Activated CD4-positive, alpha-beta T cell treated with anti-CD3 and anti-CD28 coated beads, Interleukin-2, amount 50 U/mL, for 4 hours (primary cell): ENCODE measurements around the gene JAK1.
"Not testable (repeated sequence)": the region's sequence is repeated elsewhere in the genome, so short reads cannot be mapped to it uniquely, and the experiment has no call there.

Experiments used
- DNase-seq, 2 experiments: peaks; one replicate each; pipeline ENCODE4 v3.0.0-alpha.2; 2020

Gene JAK1

DNA sequence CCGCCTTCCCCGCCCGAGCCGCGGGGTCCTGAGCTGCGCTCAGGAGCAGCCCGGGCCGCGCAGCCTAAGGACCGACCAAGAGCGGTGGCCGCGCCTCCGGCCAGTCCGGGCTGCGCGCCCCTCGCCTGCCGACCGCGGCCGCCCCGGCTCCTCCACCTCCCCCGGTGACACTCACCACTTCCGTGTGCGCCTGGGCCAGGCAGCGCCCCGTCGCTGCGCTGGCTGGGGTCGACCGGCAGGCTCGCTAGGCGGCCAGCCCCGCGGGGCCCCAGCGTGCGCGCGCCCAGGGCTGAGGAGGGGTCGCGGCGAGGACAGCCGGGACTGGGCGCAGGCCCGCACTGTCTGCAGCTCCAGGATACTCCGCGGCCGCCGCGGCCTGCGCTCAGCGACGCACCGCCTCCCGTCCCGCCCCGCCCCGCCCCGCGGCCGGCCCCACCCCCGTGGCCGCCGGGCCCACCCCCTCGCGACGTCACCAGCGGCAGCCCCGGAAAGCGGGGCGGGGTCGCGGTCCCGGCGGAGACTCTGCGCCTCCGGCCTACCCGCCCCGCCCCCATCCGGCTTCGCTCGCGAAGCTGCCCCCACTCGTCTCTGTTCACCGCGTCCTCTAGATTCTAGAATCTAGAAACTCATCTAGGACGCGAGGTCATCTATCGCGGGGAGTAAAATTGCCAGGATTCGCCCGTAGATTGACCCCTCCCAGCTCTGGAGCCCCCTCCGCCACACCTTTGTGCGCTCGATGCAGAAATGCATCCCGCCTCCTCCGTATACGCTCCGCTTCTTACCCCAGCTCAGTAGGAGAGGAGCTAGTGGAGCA is at the start of gene JAK1:
JAK1 (minus strand) TSS at position 392 of the 814 bp plus-strand sequence. CDS start 80,285 bp downstream, outside the sequence.
- DNase-seq, result peak; percentile 82 to 86

DNA sequence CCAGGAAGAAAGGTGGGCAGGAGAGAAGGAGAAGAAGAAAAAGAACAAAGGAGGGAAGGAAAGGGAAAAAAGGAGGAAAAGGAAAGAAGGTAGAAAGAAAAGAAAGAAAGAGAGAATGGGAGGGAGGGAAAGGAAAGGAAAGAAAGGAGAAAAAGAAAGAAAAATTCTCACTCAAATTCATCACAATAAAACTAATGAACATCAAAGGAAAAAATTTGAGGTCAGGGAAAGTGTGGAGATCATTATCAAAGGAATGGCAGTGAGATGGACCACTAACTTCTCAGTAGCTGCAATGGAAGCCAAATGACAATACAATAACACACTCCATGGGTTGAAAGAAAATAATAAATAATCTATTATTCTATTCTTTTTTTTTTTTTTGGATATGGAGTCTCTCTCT is 48.0 kb upstream of the JAK1 start:
- no peak for DNase-seq

DNA sequence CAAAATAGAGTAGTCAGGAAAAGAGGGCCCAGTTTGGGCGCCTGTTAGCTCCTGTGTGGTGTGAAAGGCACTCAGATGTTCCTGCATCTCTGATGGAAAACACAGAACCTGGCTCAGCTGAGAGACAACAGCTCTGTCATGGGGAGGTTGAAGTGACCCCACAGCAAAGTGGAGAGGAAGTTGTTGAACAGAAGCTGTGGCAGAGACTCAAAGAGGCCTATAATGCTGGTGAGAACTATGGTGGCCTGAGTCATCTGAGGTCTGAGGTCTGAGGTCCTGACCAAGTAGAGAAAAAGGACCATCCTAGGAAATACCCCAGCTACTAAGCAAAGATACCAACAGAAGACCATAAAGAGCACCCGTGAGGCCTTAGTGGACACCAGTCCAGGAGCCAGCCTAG is 45.6 kb upstream of the JAK1 start:
- DNase-seq, result no peak

DNA sequence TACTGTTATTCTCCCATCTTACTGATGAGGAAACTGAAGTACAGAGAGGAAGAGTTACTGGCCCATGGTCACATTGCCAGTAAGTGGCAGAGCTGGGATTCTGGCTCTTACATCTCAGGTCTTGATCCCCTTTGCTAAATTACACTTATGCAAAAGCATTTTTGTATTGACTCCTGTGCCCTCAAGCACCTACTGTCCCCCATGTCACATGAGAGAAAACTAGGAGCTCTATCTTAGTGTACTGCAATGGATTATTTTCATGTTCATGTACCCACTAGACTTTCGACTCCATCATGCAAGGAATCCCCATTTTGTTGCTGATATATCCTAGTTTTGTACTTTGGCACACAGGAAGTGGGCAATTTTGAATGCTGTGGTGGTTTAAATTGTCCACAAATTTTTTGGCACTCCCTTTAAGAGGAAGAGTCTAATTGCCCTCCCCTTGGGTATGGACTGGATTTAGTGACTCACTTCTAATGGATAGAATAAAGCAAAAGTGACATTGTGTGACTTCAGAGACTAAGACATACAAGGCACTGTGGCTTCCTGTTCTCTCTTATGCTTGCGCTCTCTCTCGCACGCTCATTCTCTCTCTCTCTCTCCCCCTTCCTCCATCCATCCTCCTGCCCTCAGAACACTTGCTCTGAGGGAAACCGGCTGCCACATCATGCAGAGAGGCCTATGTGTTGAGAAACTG is 43.5 kb upstream of the JAK1 start:
- no peak for DNase-seq

DNA sequence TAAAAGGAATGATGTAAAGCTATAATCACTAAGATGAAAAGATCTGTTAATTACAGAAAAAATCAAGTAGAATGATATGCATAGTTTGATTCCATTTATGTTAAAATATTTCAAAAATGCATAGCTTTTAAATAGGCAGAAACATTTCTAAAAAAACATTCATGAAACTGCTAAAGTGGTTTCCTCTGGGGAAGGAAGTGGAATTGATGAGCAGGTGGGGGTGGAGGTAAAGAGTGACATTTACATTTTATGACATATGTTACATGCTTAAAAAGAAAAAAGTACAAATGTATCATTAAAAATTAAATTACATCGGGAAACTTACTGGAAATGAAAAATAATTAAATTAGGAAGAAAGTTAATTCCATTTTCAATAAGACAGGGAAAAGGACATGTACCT is 42.8 kb upstream of the JAK1 start:
- DNase-seq, result no peak

DNA sequence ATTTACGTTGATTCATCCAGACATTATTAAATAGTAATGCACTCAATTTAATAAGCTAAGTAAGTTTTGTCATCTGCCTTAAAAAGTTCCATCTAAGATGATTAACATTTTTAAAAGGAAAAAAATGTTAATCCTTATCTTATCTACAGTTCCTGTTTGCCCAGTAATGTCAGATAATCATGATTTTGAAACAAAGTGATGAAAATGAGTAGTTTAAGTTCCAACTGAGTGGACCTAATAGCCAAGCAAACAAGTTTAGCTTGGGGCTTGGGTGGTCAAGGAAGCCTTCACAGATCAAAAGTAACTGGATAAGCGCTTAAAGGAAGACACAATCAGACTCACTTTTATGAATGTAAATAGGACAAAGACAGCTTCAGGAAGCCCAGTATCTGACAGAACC is 40.5 kb upstream of the JAK1 start:
- no peak for DNase-seq

DNA sequence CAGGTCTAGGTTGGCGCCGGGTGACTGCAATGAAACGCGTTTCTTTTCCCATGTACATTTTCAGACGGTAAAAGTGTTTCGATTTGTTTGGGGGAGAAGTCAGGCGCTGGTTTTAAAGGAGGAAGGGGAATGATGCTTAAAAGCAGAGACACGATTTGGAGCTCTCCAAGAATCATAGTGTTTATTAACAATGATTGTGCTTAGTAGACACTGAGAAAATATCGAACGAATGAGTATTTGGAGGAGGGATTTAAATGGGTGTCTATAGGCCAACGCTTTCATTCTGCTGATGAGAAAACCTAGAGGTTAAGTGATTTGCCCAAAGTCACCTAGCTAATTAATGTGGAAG is 36.9 kb upstream of the JAK1 start:
- DNase-seq, result no peak

DNA sequence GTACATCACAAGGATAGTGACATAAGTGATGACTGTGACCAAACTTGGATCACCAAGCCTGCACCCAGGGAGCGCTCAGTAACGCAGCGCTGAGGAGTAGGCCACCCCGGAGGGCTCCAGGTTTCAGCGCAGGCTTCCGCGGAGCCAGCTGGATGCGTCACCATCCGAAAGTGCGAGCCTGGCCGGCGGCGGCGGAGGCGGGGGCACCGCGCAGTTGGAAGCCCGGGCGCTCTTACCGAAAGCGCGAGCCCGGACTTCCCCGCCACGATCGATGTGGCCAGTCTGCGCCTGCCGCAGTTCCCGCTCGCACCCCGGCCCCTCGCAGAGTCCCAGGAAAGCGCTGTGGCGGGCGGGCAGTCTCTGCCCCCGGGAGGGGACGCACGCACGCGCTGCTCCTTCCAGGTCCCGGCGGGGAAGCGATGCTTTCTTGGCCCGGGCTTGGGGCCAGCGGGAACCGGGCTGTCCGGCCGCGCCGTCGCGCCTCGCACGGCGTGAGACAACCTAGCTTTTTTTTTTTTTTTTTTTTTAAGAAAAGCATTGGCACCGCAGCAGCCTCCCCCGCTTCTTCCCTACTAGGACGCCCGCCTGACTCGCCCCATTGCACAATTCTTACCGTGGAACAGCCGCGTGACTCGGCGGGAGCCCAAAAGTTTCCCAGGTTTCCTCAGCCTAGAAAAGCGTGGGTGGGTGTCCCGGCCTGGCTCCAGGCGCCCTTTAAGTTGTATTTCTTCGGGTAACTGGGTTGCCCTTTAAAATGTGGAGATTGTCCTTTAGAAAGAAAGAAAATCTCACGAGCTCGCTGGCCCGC is 36.4 kb upstream of the JAK1 start:
- DNase-seq, result peak; percentile 60 to 66

DNA sequence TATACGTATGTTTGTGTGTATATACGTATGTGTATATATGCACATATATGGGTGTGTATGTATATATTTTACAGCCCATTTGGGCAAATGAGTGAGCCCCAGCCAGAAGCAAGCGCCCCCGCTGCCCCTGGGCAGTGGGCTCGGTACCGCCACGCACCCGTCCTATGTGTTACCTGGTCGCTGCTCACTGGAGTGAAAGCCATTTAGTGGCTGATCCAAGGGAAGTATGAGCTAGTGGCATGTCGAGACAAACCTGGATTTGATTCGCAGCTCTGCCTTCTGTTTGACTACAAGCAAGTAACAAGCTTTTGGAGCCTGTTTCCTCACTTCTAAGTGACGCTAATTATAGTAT is 35.8 kb upstream of the JAK1 start:
- DNase-seq, result no peak

DNA sequence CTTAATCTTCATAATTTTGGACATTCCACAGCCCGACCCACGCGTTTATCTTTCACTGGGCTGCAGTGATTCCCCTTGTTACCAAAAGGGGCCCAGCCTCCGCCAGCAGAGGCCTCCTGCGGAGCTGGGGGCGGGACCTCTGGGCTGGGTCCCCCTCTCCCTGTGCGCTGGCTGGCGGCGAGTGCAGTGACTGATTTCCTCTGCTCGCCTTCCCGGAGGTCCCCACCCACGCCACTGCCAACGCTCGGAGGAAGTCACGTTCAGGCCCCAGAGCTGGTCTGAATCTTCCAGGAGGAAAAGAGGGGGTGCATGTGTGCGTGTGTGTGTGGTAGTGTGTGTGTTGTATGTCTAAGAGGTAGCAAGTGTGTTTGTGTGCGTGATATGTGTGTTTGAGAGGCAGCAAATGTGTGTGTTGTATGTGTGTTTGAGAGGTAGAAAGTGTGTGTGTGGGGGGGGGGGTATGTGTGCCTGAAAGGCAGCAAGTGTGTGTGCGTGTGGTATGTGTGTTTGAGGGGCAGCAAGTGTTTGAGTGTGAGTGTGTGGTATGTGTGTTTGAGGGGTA is 35.0 kb upstream of the JAK1 start:
- DNase-seq, result peak; percentile 77 to 83

DNA sequence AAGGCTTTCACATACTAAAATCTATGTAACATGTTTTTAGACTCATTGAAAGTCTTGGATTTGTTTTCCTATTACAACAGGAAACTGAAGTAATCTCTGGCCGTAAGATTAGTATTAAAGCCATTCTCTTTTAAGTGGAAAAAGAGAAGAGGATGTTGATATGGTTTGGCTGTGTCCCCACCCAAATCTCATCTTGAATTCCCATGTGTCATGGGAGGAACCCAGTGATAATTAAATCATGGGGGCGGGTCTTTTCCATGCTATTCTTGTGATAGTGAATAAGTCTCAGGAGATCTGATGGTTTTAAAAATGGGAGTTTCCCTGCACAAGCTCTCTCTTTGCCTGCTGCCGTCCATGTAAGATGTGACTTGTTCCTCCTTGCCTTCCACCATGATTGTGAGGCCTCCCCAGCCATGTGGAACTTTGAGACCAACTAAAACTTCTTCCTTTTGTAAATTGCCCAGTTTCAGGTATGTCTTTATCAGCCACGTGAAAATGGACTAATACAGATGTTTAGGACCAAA is 32.1 kb upstream of the JAK1 start:
- DNase-seq, result not testable (repeated sequence)

DNA sequence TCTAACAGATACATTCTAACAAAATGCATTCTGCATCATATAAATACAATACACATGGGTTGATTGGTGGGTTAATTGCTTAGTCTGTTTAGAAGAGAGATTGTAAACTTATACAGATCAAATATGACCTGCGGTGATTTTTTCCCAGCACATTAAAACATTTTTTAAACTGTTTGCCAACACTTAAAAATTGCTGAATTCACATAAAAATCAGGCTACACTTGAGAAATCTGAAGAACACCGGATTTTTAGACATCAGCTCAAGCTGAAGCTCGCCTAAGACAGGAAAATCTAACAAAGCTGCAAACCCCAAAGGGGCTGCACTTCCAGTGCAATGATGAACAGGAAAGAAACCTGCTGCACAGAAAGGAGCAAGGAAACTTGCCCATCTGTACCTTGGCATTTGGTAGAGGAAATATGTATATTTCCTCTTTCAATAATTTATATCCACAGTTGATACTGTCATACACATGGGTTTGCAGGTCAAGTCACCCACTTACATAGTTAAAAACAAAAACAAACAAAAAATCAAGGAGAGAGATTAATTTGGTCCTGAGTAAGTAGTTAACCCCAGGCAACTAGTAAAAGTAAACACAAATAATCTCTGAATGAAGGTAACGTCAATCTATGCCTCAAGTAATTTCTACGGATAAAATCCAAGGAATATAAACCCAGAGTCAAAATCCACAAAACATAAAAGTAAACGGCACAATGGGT is 30.4 kb upstream of the JAK1 start:
- no peak for DNase-seq

DNA sequence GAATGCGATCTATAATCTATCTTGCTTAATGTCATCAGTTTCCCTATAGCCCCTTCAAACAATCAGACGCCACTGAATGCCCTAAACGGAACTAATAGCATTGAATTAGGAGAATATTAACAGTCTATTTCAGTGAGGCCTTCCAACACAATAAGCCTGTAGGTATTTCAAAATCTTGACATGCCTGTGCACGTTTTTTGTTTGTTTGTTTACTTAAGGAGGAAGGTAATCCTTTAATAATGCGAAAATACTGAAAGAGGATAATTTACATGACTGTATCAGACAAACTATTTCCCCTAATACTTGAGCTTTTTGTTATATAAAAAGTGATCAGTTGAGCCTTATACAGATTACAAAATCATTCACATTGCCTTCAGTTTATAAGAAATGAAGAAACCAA is 29.0 kb upstream of the JAK1 start:
- no peak for DNase-seq

DNA sequence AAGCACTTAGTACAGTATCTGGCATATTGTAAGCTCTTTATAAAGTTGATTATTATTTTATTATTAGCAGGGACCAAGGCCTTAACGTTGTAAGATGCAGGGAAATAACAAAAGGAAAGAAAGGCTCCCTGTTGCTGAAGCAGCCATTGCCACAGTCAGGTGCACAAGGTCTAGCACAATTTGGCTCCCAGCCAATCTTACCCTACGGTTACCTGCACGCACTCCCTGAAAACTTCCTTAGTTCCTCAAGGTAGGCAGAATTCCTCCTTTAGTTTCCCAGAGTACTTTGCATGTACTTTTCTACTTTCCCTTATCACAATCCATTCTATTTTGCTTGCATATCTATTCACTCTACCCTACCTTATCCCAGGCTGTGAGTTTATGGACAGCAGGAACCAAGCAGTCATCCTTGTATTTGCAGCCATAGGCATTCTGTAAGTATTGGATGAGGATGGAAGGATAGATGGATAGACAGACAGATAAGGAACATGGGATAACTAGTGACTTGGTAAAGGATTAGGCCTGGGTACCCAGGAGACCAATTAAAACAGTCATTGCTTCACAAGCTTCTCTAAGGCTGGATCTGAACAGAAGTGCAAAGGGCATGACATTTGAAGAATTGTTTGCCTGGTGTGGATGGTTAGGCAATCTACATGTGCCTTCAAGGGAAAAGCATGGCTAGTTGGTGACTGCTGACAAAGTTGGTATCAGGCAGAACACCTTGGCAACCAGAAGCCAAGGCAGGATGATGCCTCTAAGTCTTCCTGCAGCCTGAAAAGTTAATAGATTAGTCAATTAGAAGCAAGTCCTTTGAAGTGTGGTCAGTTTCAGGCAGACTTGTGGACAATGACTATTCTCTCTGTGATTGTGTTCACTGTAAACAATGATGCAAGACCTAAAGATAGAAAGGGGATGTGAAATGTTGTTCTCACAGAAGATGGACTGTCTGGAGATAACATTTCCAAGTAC is 20.8 kb upstream of the JAK1 start:
- DNase-seq, result no peak

DNA sequence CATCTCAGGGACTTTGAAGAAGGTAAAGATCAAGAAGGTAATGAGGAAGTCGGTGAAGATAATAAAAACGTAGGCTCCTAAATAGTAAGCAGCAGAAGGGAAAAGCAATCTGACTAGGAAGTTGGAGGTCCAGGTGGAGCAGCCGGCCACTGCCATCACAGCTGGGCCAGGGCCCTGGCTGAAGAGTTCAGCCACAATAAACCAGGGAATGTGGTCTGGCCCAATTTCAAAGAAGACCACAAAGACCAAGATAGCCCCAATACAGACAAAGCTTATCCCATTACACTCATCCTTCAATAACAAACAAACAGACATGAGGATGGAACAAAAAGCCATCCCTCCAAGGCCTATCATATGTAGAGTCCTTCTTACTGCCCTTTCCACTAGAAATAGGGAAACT is 18.4 kb upstream of the JAK1 start:
- DNase-seq, result no peak

DNA sequence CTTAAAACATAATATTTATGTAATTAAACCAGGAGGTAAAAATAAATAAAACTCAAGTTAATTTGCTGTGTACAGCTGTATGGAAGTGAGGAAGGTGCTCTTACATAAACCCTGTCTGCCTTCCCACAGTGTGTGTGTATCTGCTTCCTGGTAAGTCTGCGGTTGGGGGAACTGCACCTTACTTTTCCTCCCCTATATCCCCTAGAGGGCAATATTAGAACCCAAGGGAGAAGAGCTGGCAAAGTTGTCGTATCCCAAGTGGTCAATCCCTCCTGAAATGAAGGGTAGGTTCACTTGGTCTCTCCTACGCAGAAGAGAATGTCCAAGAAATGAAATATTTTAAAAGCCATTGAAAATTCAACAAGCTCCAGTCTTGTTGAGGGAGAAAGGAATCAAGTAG is 17.8 kb upstream of the JAK1 start:
- DNase-seq, result no peak

DNA sequence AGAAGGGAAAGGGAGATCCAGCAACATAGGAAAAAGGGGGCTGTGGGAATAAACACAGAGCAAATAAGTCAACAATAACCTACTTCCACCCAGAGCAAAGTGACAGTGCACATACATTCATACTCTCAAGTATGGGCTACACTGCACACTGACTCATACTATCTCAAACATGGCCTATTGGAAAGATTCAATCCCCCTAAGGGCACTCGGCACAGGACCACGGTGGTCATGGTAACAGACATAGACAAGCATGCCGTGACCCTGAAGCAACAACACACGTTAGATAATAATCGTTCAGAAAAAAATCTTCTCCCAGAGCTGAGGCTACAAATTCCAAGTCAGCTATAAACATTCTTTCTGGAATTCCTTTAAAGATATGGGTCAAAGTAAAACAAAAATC is 16.8 kb upstream of the JAK1 start:
- DNase-seq, result no peak

DNA sequence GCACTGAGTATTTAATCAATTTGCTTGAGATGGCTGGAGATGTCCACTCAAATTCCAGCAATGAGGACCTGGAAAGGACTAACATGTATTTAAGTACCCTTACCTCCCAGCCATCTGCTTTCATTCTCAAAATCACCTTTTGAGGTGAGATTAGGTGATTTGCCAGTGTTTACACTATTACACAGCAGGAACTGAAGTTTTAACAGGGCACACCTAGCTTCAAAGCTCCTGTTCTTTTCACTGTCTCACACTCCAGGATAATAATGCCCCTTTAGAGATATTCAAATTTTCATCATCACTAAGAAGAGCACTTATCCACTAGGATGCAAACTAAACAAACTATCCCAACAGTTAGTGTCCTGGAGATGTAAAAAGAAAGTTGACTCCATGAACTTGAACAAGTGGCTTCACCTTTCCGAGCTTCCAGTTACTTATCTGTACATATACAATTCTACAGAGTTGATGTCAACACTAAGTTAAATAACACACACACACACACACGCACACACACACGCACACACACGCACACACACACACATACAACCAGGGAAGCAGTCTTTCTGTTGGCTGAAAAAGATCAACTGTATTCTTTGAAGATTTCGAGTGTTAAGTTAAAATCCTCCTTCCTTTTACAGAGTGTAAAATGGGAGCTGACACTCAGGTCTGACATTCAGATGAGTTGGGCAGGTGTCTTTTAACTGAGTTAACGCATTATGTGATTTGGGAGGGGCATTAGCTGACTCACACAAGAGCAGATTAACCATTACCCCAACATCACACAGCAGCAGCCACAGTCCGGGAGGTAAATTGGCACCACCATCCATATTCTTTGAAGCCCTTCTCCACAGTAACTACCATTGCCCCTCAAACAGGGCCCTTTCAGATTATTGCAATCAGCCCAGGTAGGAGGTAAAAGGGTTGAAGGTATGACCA is 15.5 kb upstream of the JAK1 start:
- no peak for DNase-seq

DNA sequence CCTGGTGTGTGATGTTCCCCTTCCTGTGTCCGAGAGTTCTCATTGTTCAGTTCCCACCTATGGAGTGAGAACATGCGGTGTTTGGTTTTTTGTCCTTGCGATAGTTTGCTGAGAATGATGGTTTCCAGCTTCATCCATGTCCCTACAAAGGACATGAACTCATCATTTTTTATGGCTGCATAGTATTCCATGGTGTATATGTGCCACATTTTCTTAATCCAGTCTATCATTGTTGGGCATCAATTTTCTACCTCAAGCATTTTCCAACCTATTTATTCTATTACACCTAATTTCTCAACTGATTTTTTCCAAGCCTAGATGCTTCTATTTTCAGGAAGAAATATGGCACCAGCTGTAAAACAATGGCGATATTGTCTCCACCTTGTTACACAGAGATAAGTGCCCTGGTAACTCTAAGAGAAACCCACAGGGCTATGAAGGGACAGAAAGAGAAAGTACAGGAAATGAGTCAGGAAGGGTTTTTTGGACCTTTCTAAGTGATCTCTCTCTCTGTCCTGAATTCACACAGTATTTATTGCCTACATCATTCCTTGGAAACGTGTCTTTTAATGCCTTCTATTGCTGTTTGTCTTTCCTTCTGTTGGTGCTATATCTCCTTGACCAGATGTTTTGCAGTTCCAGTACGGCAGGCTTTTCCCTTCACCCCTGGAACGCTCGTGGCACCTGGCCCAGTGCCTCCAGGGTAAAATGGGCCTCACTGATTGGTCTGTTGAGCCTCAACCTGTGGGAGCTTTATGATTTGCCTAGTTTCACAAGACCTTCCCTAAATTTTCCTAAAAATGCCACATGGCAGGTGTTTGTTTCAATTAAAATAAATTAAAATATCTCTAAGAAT is 14.6 kb upstream of the JAK1 start:
- no peak for DNase-seq
